ENCODE measurements around the gene MYO15A.

Gene MYO15A

GRCh38 chr17:18117533-18117932 lies 9.0 kb downstream of the MYO15A start:
- no peak for TF ChIP-seq CTCF (IDR thresholded peaks at IDR 0.05; ENCODE audit: control insufficient read depth, insufficient read depth, low read depth, low read length, missing control alignments)
- H3K4me3 ChIP-seq (ENCODE audit: control insufficient read depth, low read depth, low read length), result no peak overlapping the region
- DNase-seq (ENCODE audit: low read depth), result no peak

- H3K4me3 ChIP-seq (ENCODE audit: control insufficient read depth, low read depth, low read length), result no peak overlapping the region
- no peak for TF ChIP-seq CTCF (IDR thresholded peaks at IDR 0.05; ENCODE audit: control insufficient read depth, insufficient read depth, low read depth, low read length, missing control alignments)
- no peak for DNase-seq (ENCODE audit: low read depth)
Observed at GRCh38 chr17:18117982-18118975, 9.7 kb downstream of the MYO15A start.

- no peak for DNase-seq (ENCODE audit: low read depth)
- TF ChIP-seq CTCF (IDR thresholded peaks at IDR 0.05; ENCODE audit: control insufficient read depth, insufficient read depth, low read depth, low read length, missing control alignments), result no peak
- H3K4me3 ChIP-seq (ENCODE audit: control insufficient read depth, low read depth, low read length), result no peak overlapping the region
Observed at GRCh38 chr17:18119166-18119745, 10.7 kb downstream of the MYO15A start.

- TF ChIP-seq CTCF (IDR thresholded peaks at IDR 0.05; ENCODE audit: control insufficient read depth, insufficient read depth, low read depth, low read length, missing control alignments), result no peak
- no peak for DNase-seq (ENCODE audit: low read depth)
- H3K4me3 ChIP-seq (ENCODE audit: control insufficient read depth, low read depth, low read length), result no peak overlapping the region
Observed at GRCh38 chr17:18119938-18120337, 11.4 kb downstream of the MYO15A start.

GRCh38 chr17:18120461-18121017 lies 12.0 kb downstream of the MYO15A start:
- H3K4me3 ChIP-seq (ENCODE audit: control insufficient read depth, low read depth, low read length), result no peak overlapping the region
- no peak for TF ChIP-seq CTCF (IDR thresholded peaks at IDR 0.05; ENCODE audit: control insufficient read depth, insufficient read depth, low read depth, low read length, missing control alignments)
- no peak for DNase-seq (ENCODE audit: low read depth)

GRCh38 chr17:18121144-18121910 lies 12.8 kb downstream of the MYO15A start:
- no peak for DNase-seq (ENCODE audit: low read depth)
- H3K4me3 ChIP-seq (ENCODE audit: control insufficient read depth, low read depth, low read length), result no peak overlapping the region
- no peak for TF ChIP-seq CTCF (IDR thresholded peaks at IDR 0.05; ENCODE audit: control insufficient read depth, insufficient read depth, low read depth, low read length, missing control alignments)
